HEK293T (cell line): ENCODE data around the gene LZIC.

Source experiments
- CTBP1 ChIP-seq: fragments of 450-650 bp; IDR thresholded peaks from 2 replicates; pipeline ENCODE4 v1.6.1; 2016; ENCODE audit warnings: borderline replicate concordance
- FOXA1 ChIP-seq: fragments of 450-650 bp; IDR thresholded peaks from 2 replicates; pipeline ENCODE4 v1.6.1; 2016; ENCODE audit warnings: mild to moderate bottlenecking
- FOXK2 ChIP-seq: fragments of 450-650 bp; IDR thresholded peaks from 2 replicates; pipeline ENCODE4 v1.6.1; 2016; ENCODE audit warnings: mild to moderate bottlenecking
- LEF1 ChIP-seq: fragments of 450-650 bp; IDR thresholded peaks from 2 replicates; pipeline ENCODE4 v1.6.1; 2017; ENCODE audit warnings: mild to moderate bottlenecking, borderline replicate concordance
- NFRKB ChIP-seq: fragments of 450-650 bp; IDR thresholded peaks from 2 replicates; pipeline ENCODE4 v1.6.1; 2016; ENCODE audit warnings: mild to moderate bottlenecking, moderate library complexity
- SP1 ChIP-seq: fragments of 450-650 bp; IDR thresholded peaks from 2 replicates; pipeline ENCODE4 v1.6.1; 2017
- SUZ12 ChIP-seq: fragments of 450-650 bp; IDR thresholded peaks from 2 replicates; pipeline ENCODE4 v1.6.1; 2016; ENCODE audit warnings: mild to moderate bottlenecking
- TARDBP ChIP-seq: fragments of 450-650 bp; IDR thresholded peaks from 2 replicates; pipeline ENCODE4 v1.6.1; 2016
- ZNF384 ChIP-seq: fragments of 450-650 bp; IDR thresholded peaks from 2 replicates; pipeline ENCODE4 v1.6.1; 2016

- TF ChIP-seq NFRKB (no peak), FOXA1 (no peak), TARDBP (no peak), LEF1 (no peak), ZNF384 (no peak), FOXK2 (no peak), CTBP1 (no peak), SUZ12 (no peak), SP1 (no peak)
Measured at GRCh38 chr1:9992910-9993309, 49.7 kb upstream of the LZIC start.
